HepG2 (cell line): Measurements from ENCODE around the gene ACTN1. TPM values are rescaled to one million over a fixed set of nuclear protein-coding genes. Genes with fewer than 3 reads are reported as not detected.

Experiments
- ATAC-seq: fragments of 200-7000 bp; cut with Tn5 transposase; 3 replicates; pipeline ENCODE4 v1.9.1; 2020; ENCODE audit warnings: mild to moderate bottlenecking, moderate library complexity
- BruUV-seq: library from RNA; stranded (reverse); fragments of 400-500 nt; replicated peaks from 2 replicates; lab custom pipeline; 2021; lab: Mats Ljungman, UMichigan
- CTCF ChIA-PET: fragments of 300-600 bp; formaldehyde crosslinking; extraction: SDS; loops from one replicate; lab custom pipeline; 2021; ENCODE audit warnings: low total read pairs, inconsistent platforms, low intra/inter-chr PET ratio; lab: Yijun Ruan, JAX
- POLR2A ChIA-PET: fragments of 350-600 bp; sonication (Branson Sonifier 250); formaldehyde crosslinking; loops from one replicate; lab custom pipeline; 2020; ENCODE audit warnings: antibody characterized with exemption, inconsistent platforms; lab: Yijun Ruan, JAX
- DNase-seq: peaks from one replicate; pipeline ENCODE4 v3.0.0-alpha.2; 2015; ENCODE audit warnings: low spot score
- FAIRE-seq: peaks from 3 replicates; lab custom pipeline; 2011; peaks lifted over from hg19 to GRCh38; lab: Jason Lieb, UNC
- H2AFZ ChIP-seq: one replicate; pipeline ENCODE4 v1.6.1; 2011; ENCODE audit warnings: low read length, inconsistent platforms
- H3K27ac ChIP-seq: fragments of 300-600 bp; 3 replicates; pipeline ENCODE4 v1.8.0; 2011; ENCODE audit warnings: mixed run types, mild to moderate bottlenecking, mixed read lengths, low read length, inconsistent platforms; ENCODE audit not compliant: insufficient read depth; ENCODE audit errors: extremely low read length
- H3K27me3 ChIP-seq, 2 experiments: fragments of 200-600 bp in 1 of 2; 2 replicates in 1 of 2; 3 replicates in 1 of 2; pipeline versions ENCODE4 v1.6.0 to v1.8.0; 2011; ENCODE audit warnings: low read length in 2 of 2, mild to moderate bottlenecking in 2 of 2, moderate library complexity in 2 of 2, inconsistent platforms in 1 of 2; ENCODE audit not compliant: insufficient read depth in 2 of 2, control insufficient read depth in 1 of 2
- H3K36me3 ChIP-seq, 2 experiments: fragments of 200-600 bp in 1 of 2; replicated peaks in 1 of 2; 2 replicates in 1 of 2; 3 replicates in 1 of 2; pipeline versions ENCODE4 v1.5.1 to v1.8.0; 2011; ENCODE audit warnings: low read length in 2 of 2, inconsistent platforms in 1 of 2; ENCODE audit not compliant: insufficient read depth in 2 of 2, control insufficient read depth in 1 of 2
- H3K4me1 ChIP-seq: 2 replicates; pipeline ENCODE4 v1.5.1; 2012; ENCODE audit warnings: low read length, inconsistent platforms; ENCODE audit not compliant: insufficient read depth
- H3K4me2 ChIP-seq: 2 replicates; pipeline ENCODE4 v1.6.0; 2011; ENCODE audit warnings: low read depth, low read length, inconsistent platforms
- H3K4me3 ChIP-seq, 3 experiments: fragments of 200-600 bp in 1 of 3; sonication (generic), shearing (Covaris generic) in 1 of 3; replicated peaks in 1 of 3; 2 replicates each; pipeline ENCODE4 v1.5.1; 2011 to 2016; ENCODE audit warnings: low read length in 3 of 3, inconsistent platforms in 2 of 3, low read depth in 2 of 3, mild to moderate bottlenecking in 2 of 3, control low read depth in 1 of 3, mixed read lengths in 1 of 3; ENCODE audit not compliant: insufficient read depth in 1 of 3
- H3K79me2 ChIP-seq: one replicate; pipeline ENCODE4 v1.6.1; 2011; ENCODE audit warnings: low read length, inconsistent platforms; ENCODE audit not compliant: insufficient read depth
- H3K9ac ChIP-seq: 2 replicates; pipeline ENCODE4 v1.6.0; 2011; ENCODE audit warnings: mild to moderate bottlenecking, low read depth, low read length, inconsistent platforms; ENCODE audit not compliant: insufficient read depth
- H3K9me3 ChIP-seq: 2 replicates; pipeline ENCODE4 v1.5.1; 2012; ENCODE audit warnings: mild to moderate bottlenecking, low read length
- H4K20me1 ChIP-seq: 2 replicates; pipeline ENCODE4 v1.6.0; 2011; ENCODE audit warnings: inconsistent platforms, mild to moderate bottlenecking, low read length, moderate library complexity; ENCODE audit not compliant: insufficient read depth
- KAT7 ChIP-seq: IDR thresholded peaks from 2 replicates; pipeline ENCODE4 v1.6.1; 2018; ENCODE audit warnings: borderline replicate concordance, missing compliant biosample characterization
- MTF1 ChIP-seq: sonication (generic); formaldehyde crosslinking; IDR thresholded peaks from 2 replicates; pipeline ENCODE4 v1.5.0; 2020; ENCODE audit warnings: missing genetic modification reagents
- NR2F1 ChIP-seq, 2 experiments: fragments of 450-650 bp in 1 of 2; formaldehyde crosslinking in 1 of 2; IDR thresholded peaks; 2 replicates each; pipeline versions ENCODE4 v1.5.0 to v1.6.1; 2016 to 2020; ENCODE audit warnings: mild to moderate bottlenecking in 1 of 2, missing compliant biosample characterization in 1 of 2, missing genetic modification reagents in 1 of 2, moderate library complexity in 1 of 2
- PLSCR1 ChIP-seq: sonication (generic); formaldehyde crosslinking; IDR thresholded peaks from 2 replicates; pipeline ENCODE4 v1.5.0; 2020; ENCODE audit warnings: missing genetic modification reagents, mild to moderate bottlenecking, borderline replicate concordance
- POLR2AphosphoS5 ChIP-seq: IDR thresholded peaks from 2 replicates; pipeline ENCODE4 v1.6.1; 2012; ENCODE audit warnings: low read depth, low read length
- ZIK1 ChIP-seq: sonication (generic); formaldehyde crosslinking; IDR thresholded peaks from 2 replicates; pipeline ENCODE4 v1.5.0; 2020; ENCODE audit warnings: mild to moderate bottlenecking, low read depth, missing genetic modification reagents, borderline replicate concordance
- WGBS: methylation state at CpG from one replicate; pipeline ENCODE4 v1.1.6; 2017; ENCODE audit warnings: low lambda C conversion rate; 5-methylcytosine and 5-hydroxymethylcytosine counted together
- in situ Hi-C: cut with HindIII; loops from 2 replicates; pipeline ENCODE4 v1.10.0; 2017; ENCODE audit warnings: low pct_unique_long_range_greater_than_20kb; ENCODE audit not compliant: extremely low pct_ligation_motif_present
- intact Hi-C: fragments of 100-400 bp; cut with micrococcal nuclease; formaldehyde crosslinking; loops from one replicate; pipeline ENCODE4 v1.10.0; 2022; ENCODE audit not compliant: unreplicated experiment
- polyA plus RNA-seq, 8 experiments: library from polyadenylated mRNA; depleted of rRNA in 3 of 8; stranded (reverse) in 7 of 8; unstranded in 1 of 8; fragments of >200 nt; fragmentation: Illumina TruSeq in 4 of 8; extraction: Trizol in 4 of 8; gene quantifications; 2 replicates each; pipeline versions ENCODE4 v1.2.1 to v1.2.3, GENCODE V29; 2011 to 2016; ENCODE audit warnings: low read depth in 4 of 8, missing spikeins in 1 of 8, mixed read lengths in 1 of 8; ENCODE audit not compliant: insufficient read depth in 1 of 8
- total RNA-seq, 5 experiments: library from RNA; depleted of rRNA; stranded (reverse); fragments of >200 nt; fragmentation: Illumina TruSeq; extraction: Trizol; gene quantifications; 2 replicates each; pipeline ENCODE4 v1.2.3, GENCODE V29; 2016; ENCODE audit warnings: low read depth in 1 of 5
- TF ChIP-seq, protein P1 (sequence below): sonication (generic); formaldehyde crosslinking; conservative IDR thresholded peaks from 2 replicates; pipeline ENCODE4 v1.8.0; 2022; ENCODE audit warnings: missing genetic modification reagents

ACTN1 gene
- total and polyA plus RNA-seq, 2 of the 13 experiments (the other 11 are each of a cell fraction or from before 2014, with no cell fraction given): 58.6 to 162 TPM

- H3K27ac ChIP-seq: no peak overlapping the region
- BruUV-seq: no TSS peak
- no peaks in the 10 kb centered on the region for H3K27me3 ChIP-seq
- TF ChIP-seq ZIK1 (CRISPR knock-in tag) (no peak), MTF1 (CRISPR knock-in tag) (no peak), POLR2AphosphoS5 (no peak), PLSCR1 (CRISPR knock-in tag) (no peak), KAT7 (CRISPR knock-in tag) (no peak), NR2F1 (CRISPR knock-in tag; IDR thresholded peaks at IDR 0.05) (no peak)
- TF ChIP-seq, protein P1, sequence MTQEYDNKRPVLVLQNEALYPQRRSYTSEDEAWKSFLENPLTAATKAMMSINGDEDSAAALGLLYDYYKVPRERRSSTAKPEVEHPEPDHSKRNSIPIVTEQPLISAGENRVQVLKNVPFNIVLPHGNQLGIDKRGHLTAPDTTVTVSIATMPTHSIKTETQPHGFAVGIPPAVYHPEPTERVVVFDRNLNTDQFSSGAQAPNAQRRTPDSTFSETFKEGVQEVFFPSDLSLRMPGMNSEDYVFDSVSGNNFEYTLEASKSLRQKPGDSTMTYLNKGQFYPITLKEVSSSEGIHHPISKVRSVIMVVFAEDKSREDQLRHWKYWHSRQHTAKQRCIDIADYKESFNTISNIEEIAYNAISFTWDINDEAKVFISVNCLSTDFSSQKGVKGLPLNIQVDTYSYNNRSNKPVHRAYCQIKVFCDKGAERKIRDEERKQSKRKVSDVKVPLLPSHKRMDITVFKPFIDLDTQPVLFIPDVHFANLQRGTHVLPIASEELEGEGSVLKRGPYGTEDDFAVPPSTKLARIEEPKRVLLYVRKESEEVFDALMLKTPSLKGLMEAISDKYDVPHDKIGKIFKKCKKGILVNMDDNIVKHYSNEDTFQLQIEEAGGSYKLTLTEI (CRISPR knock-in tag): no peak
- CTCF ChIA-PET: no interaction called here
- no peak overlapping the region for H3K4me3 ChIP-seq
- H3K79me2 ChIP-seq: peaks cover 10% of the 10 kb centered on the region
- H3K9ac ChIP-seq: no peak overlapping the region
- DNase-seq (no peak), FAIRE-seq (no peak), ATAC-seq (no peak)
- POLR2A ChIA-PET: no interaction called here
- 96% methylated on average over 10 of the region's 10 CpGs for WGBS
- in situ Hi-C loops: no loop called here
- intact Hi-C loops: no loop called here
- peaks cover 7% of the 10 kb centered on the region; the same call in 1 of the 2 replicates for H4K20me1 ChIP-seq
- no peaks in the 10 kb centered on the region for H3K9me3 ChIP-seq
- H3K4me1 ChIP-seq: peaks cover 49% of the 10 kb centered on the region
- H2AFZ ChIP-seq: no peak overlapping the region
- no peak overlapping the region for H3K4me2 ChIP-seq
- peaks cover 44 to 69% of the 10 kb centered on the region in 2 experiments for H3K36me3 ChIP-seq
Measured at GRCh38 chr14:68918612-68919011, 60.5 kb downstream of the ACTN1 start.
